ENCODE data around the gene LIN9. TPM values are rescaled to one million over a fixed set of nuclear protein-coding genes. Genes with fewer than 3 reads are reported as not detected.
A peak's percentile ranks its signal among the peaks of the same experiment; 100 is the strongest.

Gene LIN9
- total and polyA plus RNA-seq, 2 of the 13 experiments (the other 11 are each of a cell fraction or from before 2014, with no cell fraction given) = 3.0 to 10.0 TPM

DNA sequence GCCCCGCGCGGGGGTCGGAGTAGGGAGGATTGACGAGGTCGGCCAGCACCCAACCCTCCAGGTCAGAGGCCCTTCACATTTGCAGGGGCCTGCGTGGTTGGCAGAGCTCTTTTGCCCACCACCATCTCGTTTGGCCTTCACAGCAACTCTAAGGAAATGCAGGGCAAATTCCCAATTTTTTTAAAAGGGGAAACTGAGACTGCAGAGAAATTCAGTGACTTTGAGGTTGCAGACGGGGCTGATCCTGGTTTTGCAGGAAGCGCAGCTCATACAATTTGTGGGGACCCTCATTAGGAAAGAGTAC lies 122.0 kb downstream of the LIN9 start (continued):
- peak; percentile 18; the same call in 1 of the 2 replicates for TF ChIP-seq PHF21A (CRISPR knock-in tag; IDR thresholded peaks at IDR 0.05)

DNA sequence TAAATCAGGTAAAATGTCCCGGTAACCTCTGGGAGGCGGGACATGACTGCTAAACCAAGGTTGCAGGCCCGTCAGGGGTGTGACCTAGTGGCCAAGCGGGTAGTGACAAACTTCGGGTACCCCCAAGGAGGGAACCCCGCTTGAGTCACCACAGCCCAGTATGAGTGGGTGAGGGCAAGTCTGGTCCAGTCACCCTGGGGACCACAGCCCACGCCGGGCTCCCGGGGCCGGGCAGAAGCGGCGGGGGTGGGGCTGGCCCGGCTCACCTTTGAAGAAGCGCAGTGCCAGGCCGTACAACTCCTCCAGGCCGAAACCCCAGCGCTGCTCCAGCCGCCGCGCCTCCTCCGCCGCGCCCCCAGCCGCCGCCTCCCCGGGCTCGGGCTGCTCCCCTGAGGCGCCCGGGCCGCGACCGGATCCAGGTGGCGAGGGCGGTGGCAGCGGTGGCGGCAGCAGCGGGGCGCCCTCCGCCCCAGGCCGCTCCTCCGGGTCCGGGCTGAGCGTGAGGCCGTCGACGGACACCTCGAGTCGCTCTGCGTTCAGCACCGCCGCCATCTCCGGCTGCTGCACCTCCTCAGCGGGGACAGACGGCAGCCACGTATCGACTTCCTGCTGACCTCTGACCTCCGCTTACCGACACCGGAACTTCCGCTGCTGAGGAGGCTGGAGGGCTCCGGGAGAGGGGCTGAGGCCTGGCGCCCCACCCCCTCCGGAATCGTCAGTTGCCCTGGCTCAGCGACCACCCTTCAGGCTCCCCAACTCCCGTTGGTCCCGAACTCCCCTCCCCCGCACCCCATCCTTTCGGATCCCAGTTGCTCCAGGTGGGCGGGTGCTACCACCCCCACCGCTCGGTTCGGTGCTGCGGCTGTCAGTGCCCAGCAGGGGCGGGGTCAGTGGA lies 122.6 kb downstream of the LIN9 start, which contains the start of gene ACBD3:
TSS of gene ACBD3 (minus strand) at position 618 of the 895 bp plus-strand sequence. CDS start at position 552, 66 bp downstream.
- H2AFZ ChIP-seq (ENCODE audit: low read length) = no peak within 1 kb of the TSS
- H3K79me2 ChIP-seq (ENCODE audit: insufficient read depth, low read length) = peaks cover 49% of the 10 kb centered on the region
- POLR2A ChIA-PET = interaction anchor here (2.0 kb wide), 1 partner anchor 61 kb away, joined by 6 read pairs; no protein-coding TSS in a partner anchor
- TF ChIP-seq ZNF530 (CRISPR knock-in tag; IDR thresholded peaks at IDR 0.05; ENCODE audit: low read depth) (no peak), RBM39 (IDR thresholded peaks at IDR 0.05; ENCODE audit: low read depth, low read length, poor library complexity, severe bottlenecking) (peak; percentile 78), TGIF2 (CRISPR knock-in tag; IDR thresholded peaks at IDR 0.05) (peak; percentile 42; the same call in 1 of the 2 replicates), LCORL (IDR thresholded peaks at IDR 0.05) (no peak), LCORL (CRISPR knock-in tag; IDR thresholded peaks at IDR 0.05) (peak; percentile 67), YY1 (IDR thresholded peaks at IDR 0.05; ENCODE audit: insufficient read depth, insufficient replicate concordance, low read depth, low read length) (peak; percentile 91), IKZF5 (CRISPR knock-in tag; IDR thresholded peaks at IDR 0.05) (peak; percentile 37; the same call in 1 of the 2 replicates), POLR2G (IDR thresholded peaks at IDR 0.05; ENCODE audit: low read depth, low read length) (peak; percentile 97), ZNF766 (CRISPR knock-in tag; IDR thresholded peaks at IDR 0.05; ENCODE audit: borderline replicate concordance) (peak; percentile 7; the same call in 1 of the 2 replicates), THYN1 (CRISPR knock-in tag; IDR thresholded peaks at IDR 0.05; ENCODE audit: borderline replicate concordance, low read depth) (no peak), ZNF10 (CRISPR knock-in tag; IDR thresholded peaks at IDR 0.05; ENCODE audit: borderline replicate concordance, low read depth) (no peak), MXD3 (CRISPR knock-in tag; IDR thresholded peaks at IDR 0.05) (no peak), MYC (CRISPR knock-in tag; IDR thresholded peaks at IDR 0.05; ENCODE audit: borderline replicate concordance) (peak; percentile 61), CREBL2 (CRISPR knock-in tag; IDR thresholded peaks at IDR 0.05; ENCODE audit: borderline replicate concordance) (no peak), POLR2AphosphoS5 (IDR thresholded peaks at IDR 0.05; ENCODE audit: low read depth, low read length) (peak; percentile 97), MLX (CRISPR knock-in tag; IDR thresholded peaks at IDR 0.05) (no peak), ZNF256 (CRISPR knock-in tag; conservative IDR thresholded peaks at IDR 0.05) (no peak)
- TF ChIP-seq, protein P1, sequence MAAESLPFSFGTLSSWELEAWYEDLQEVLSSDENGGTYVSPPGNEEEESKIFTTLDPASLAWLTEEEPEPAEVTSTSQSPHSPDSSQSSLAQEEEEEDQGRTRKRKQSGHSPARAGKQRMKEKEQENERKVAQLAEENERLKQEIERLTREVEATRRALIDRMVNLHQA (CRISPR knock-in tag; IDR thresholded peaks at IDR 0.05) = no peak

More for the DNA sequence above, 122.6 kb downstream of the LIN9 start, which contains the start of gene ACBD3:
- Histone ChIP-seq H3K9me3 (ENCODE audit: low read length) (no peaks in the 10 kb centered on the region), H3K4me2 (ENCODE audit: low read depth, low read length) (peak within 1 kb of the TSS; percentile 88), H3K4me3 (replicated peaks in 1 of 3; ENCODE audit: insufficient read depth in 1 of 3, low read depth in 2 of 3, low read length in 3 of 3) (peak within 1 kb of the TSS; percentile 87 to 97 (median 90)), H3K9ac (ENCODE audit: insufficient read depth, low read depth, low read length) (peak within 1 kb of the TSS; percentile 97), H3K4me1 (ENCODE audit: insufficient read depth, low read length) (peaks cover 40% of the 10 kb centered on the region), H3K27ac (ENCODE audit: extremely low read length, insufficient read depth, low read length) (peak within 1 kb of the TSS; percentile 74), H3K27me3 (ENCODE audit: control insufficient read depth in 1 of 2, insufficient read depth in 2 of 2, low read length in 2 of 2) (no peaks in the 10 kb centered on the region; a peak in 1 of 5 replicates), H4K20me1 (ENCODE audit: insufficient read depth, low read length) (peaks cover 36% of the 10 kb centered on the region), H3K36me3 (replicated peaks in 1 of 2; ENCODE audit: control insufficient read depth in 1 of 2, insufficient read depth in 2 of 2, low read length in 2 of 2) (peaks cover 2 to 7% of the 10 kb centered on the region in 2 experiments; a peak in 3 of 5 replicates)
- in situ Hi-C loops (cut with HindIII; ENCODE audit: extremely low pct_ligation_motif_present, low pct_unique_long_range_greater_than_20kb) (loop anchor here (5.0 kb wide), 1 partner anchor 54 kb away; no protein-coding TSS in a partner anchor), intact Hi-C loops (cut with micrococcal nuclease; ENCODE audit: unreplicated experiment) (no loop called here)
- FAIRE-seq = peak; percentile 63
- peak; percentile 85 for DNase-seq (ENCODE audit: low spot score)
- ATAC-seq = peak; percentile 97
- WGBS (ENCODE audit: low lambda C conversion rate) = 3% methylated on average over 3 of the region's 75 CpGs
- CTCF ChIA-PET (ENCODE audit: low intra/inter-chr PET ratio, low total read pairs) = no interaction called here
- no TSS peak for BruUV-seq (replicated peaks)
